HG03521 (cell line): ENCODE results near the gene PWP1.
"Not testable (repeated sequence)": the region's sequence is repeated elsewhere in the genome, so short reads cannot be mapped to it uniquely, and the experiment has no call there.

Source experiments
- ATAC-seq: cut with Tn5 transposase; IDR thresholded peaks from one replicate; pipeline ENCODE4 v1.9.1; 2021; ENCODE audit warnings: mild to moderate bottlenecking, moderate library complexity; ENCODE audit not compliant: unreplicated experiment

The PWP1 gene

DNA sequence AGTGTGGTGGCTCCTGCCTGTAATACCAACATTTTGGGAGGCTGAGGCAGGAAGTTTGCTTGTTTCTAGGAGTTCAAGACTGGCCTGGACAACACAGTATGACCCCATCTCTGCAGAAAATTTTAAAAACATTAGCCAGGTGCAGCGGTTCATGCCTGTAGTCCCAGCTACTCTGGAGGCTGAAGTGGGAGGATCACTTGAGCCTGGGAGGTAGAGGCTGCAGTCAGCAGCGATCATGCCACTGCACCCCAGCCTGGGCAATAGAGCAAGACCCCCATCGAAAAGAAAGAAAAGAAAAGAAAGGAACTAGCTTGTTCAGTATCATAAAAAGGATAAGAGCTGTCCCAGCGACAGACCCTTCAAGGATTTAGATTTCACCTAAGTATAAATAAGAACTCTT is 18.1 kb upstream of the PWP1 start:
- ATAC-seq: no peak

GRCh38 chr12:107668320-107669098 is 17.1 kb upstream of the PWP1 start:
- ATAC-seq: no peak

DNA sequence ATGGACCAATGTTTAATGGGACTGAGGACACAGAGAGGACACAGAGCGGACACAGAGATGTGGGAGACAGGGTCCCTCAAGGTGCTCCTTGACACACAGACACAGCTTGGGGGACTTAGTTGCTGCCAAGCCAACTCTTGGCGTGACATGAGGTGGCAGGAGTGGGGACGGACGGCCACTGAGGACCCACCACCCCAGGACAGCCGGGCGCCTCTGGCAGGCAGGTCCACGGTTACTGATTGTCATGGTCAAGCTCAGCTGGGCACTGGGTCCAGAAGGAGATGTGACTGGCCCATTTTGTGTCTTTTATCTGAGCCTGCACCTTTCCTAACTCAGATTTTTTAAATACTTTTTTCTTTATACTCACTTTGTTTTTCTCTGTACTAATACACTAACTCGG is 15.7 kb upstream of the PWP1 start:
- no peak for ATAC-seq

DNA sequence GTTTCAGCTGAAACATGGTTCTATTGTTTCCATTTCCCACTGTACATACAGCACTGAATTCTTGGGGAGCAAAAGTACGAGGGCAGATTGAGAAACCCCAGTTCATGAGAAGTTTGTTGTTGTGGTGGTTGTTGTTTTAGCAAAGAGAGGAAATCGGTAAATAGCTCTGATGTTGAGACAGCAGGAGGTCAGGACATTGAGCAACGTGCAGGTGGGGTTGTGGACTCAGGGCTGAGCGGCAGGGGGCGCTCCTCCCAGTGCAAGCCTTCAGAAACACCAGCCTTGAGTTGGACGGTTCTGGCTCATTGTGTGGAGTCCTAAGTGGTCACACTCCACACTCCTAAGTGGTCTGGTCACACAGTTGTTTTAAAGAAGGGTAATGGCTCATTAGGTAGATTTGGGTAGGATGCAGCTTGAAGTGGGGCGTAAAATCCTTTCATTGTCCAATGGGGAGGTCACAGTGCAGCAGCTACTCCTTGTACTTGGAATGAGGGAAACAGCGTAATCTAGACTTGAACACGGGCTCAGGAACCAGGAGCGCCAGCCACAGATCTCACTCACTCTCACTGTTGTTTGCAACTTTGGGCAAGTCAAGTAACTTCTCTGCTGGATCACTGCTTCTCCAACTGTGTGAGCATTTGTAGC is 14.5 kb upstream of the PWP1 start:
- ATAC-seq: peak; percentile 50

DNA sequence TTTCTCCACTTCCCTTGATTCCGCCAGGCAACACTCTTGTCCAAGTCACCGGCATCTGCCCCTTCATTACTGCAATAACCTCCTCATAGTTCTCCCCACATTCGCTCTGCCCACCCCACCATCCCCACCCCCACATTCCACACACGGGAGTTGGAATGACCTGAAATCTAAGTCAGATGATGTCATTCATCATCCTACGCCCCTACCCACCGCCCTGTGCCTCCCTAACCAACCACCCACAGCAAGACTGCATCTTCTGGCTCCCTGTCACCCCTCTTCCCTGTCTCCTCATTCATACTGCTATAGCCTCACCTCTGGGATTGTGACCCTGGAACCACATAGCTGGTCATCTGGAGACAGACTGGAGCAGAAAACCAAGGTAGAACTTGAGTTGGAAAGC is 7.9 kb upstream of the PWP1 start:
- no peak for ATAC-seq

- no peak for ATAC-seq
Observed at GRCh38 chr12:107679336-107679735, 6.3 kb upstream of the PWP1 start.

- no peak for ATAC-seq
Observed at GRCh38 chr12:107681455-107681835, 4.2 kb upstream of the PWP1 start.

- ATAC-seq: no peak
Observed at GRCh38 chr12:107681836-107682820, 3.5 kb upstream of the PWP1 start.

DNA sequence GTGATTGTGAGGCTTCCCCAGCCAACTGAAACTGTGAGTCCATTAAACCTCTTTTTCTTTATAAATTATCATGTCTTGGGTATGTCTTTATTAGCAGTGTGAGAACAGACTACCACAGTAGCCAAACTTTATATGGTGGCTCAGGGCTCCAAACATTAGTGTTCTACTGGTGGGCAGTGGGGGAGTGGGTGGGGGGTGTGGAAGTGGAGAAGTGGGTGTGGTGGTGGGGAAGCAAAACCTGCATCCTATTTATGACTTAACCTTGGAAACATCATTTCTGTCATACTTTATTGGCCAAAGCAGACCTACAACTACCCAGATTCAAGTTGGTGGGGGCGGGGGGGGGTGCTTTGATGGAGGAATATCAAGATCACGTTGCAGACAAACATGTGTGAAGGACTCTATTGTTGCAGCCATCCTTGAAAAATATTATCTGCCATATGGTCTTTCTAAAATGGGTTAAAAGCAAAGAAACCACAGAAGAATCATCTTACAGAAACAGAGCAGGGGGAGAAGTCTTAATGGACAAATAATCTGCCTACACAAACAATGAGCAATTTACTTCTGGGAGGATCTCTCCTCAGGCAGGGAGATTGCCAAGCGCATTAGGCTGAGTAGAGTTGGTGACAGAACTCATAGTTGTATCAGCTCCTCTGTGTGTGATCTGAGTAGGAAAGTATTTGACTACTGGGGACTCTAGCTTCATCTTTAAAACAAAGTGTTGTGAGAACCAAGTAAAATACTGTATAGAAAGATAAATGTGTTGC is 1.4 kb upstream of the PWP1 start:
- no peak for ATAC-seq

DNA sequence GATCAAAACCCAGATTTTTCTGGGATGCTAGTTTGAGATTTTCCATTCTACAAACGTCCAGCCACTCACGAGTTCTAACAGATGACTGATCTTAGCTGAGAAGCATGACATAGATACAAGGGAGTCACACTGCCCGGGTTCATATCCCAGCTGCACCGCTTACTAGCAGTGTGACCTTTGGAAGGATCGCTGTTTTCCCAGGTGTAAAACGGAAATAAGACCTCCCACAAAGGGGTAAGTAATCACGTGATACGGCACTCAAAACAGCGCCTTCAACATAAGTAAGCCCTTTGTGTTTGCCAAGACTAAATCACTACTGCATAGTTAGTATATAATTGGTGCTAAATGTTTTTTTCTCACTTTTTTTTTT is 624 bp upstream of the PWP1 start:
- ATAC-seq: no peak

- ATAC-seq: not testable (repeated sequence)
Observed at GRCh38 chr12:107695772-107696171, 10.2 kb downstream of the PWP1 start.

- no peak for ATAC-seq
Observed at GRCh38 chr12:107702106-107702505, 16.5 kb downstream of the PWP1 start.

DNA sequence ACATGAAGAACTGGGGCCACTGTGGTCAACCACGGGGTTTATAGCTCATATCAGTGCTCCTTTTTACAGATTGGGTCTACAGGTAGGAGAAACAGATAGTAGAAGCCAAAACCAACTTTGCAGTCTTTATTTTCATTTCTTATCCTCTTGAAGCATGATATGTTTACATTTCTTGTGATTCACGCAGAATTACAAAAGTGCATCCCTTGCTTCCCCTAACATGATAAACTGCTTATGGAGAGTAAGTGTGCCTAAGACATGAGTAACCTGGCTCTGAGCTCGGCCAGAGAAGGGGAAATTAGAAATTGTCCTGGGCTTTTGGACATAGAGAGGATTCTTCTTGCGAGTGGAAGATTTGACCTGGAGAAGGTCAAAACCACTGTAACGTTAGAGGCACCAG is 18.4 kb downstream of the PWP1 start:
- no peak for ATAC-seq

GRCh38 chr12:107705522-107705921 is 19.9 kb downstream of the PWP1 start:
- ATAC-seq: not testable (repeated sequence)

GRCh38 chr12:107715780-107716179 is 30.2 kb downstream of the PWP1 start:
- ATAC-seq: no peak

GRCh38 chr12:107718606-107719005 is 33.0 kb downstream of the PWP1 start:
- no peak for ATAC-seq

GRCh38 chr12:107727327-107727726 is 41.7 kb downstream of the PWP1 start:
- not testable (repeated sequence) for ATAC-seq

GRCh38 chr12:107727742-107728141 is 42.1 kb downstream of the PWP1 start:
- ATAC-seq: not testable (repeated sequence)

GRCh38 chr12:107730618-107731341 is 45.2 kb downstream of the PWP1 start:
- ATAC-seq: no peak

GRCh38 chr12:107731366-107731765 is 45.8 kb downstream of the PWP1 start:
- no peak for ATAC-seq
